RWPE2 (cell line): ENCODE results near the gene PROM2.

Experiments
- ATAC-seq: fragments of 200-7000 bp; cut with Tn5 transposase; 3 replicates; pipeline ENCODE4 v1.9.1; 2021; ENCODE audit warnings: low read depth
- DNase-seq: peaks from one replicate; pipeline ENCODE4 v3.0.0-alpha.2; 2020; ENCODE audit warnings: low spot score
- H3K27ac ChIP-seq: fragments of 450-650 bp; 2 replicates; pipeline ENCODE4 v1.5.1; 2017; ENCODE audit warnings: mild to moderate bottlenecking; ENCODE audit not compliant: poor library complexity, severe bottlenecking
- H3K27me3 ChIP-seq: fragments of 250-450 bp; sonication (Bioruptor Pico); 2 replicates; pipeline ENCODE4 v1.5.1; 2021; ENCODE audit warnings: mild to moderate bottlenecking, moderate library complexity; ENCODE audit not compliant: insufficient read depth, poor library complexity, severe bottlenecking
- H3K36me3 ChIP-seq: fragments of 250-450 bp; sonication (Bioruptor Pico); 2 replicates; pipeline ENCODE4 v1.5.1; 2020; ENCODE audit warnings: low read depth, mild to moderate bottlenecking, moderate library complexity
- H3K4me1 ChIP-seq: fragments of 250-450 bp; sonication (Bioruptor Pico); 2 replicates; pipeline ENCODE4 v1.5.1; 2021; ENCODE audit warnings: mild to moderate bottlenecking, moderate library complexity; ENCODE audit not compliant: insufficient read depth, poor library complexity, severe bottlenecking
- H3K4me3 ChIP-seq: fragments of 250-450 bp; sonication (Bioruptor Pico); 2 replicates; pipeline ENCODE4 v1.5.1; 2021; ENCODE audit warnings: mild to moderate bottlenecking, moderate library complexity; ENCODE audit not compliant: severe bottlenecking
- H3K9me3 ChIP-seq: fragments of 250-450 bp; sonication (Bioruptor Pico); 2 replicates; pipeline ENCODE4 v1.5.1; 2021; ENCODE audit warnings: mild to moderate bottlenecking, moderate library complexity; ENCODE audit not compliant: severe bottlenecking
- TF ChIP-seq, protein P1 (sequence below): fragments of 450-650 bp; IDR thresholded peaks from one replicate; pipeline ENCODE4 v1.5.1; 2017; ENCODE audit warnings: mild to moderate bottlenecking, moderate library complexity; ENCODE audit not compliant: poor library complexity, severe bottlenecking

The PROM2 gene

DNA sequence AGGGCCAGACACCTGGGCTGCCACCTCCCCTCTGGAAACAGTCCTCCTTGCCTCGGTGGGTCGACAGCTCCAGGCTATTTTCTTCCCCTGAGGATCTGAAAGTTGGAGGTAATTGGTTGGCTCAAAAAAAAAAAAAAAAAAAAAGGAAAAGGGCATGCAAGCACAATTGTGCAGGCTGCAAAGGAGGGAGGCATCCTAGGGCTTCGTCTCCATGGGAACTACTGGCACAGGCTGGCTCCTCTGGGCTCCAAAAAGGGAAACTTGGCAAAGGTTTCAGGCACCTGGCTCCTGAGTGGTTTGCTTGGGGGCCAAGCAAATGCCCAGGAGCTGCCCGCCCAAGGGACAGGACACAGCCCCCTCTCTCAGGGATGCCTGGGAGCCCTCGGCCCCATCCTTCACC is 21.8 kb downstream of the PROM2 start:
- H3K4me3 ChIP-seq: no peak overlapping the region
- no peaks in the 10 kb centered on the region for H3K36me3 ChIP-seq
- H3K4me1 ChIP-seq: peaks cover 7% of the 10 kb centered on the region
- DNase-seq (no peak), ATAC-seq (no peak)
- no peak overlapping the region for H3K27ac ChIP-seq
- H3K27me3 ChIP-seq: peaks cover 2% of the 10 kb centered on the region
- no peaks in the 10 kb centered on the region for H3K9me3 ChIP-seq
- TF ChIP-seq, protein P1, sequence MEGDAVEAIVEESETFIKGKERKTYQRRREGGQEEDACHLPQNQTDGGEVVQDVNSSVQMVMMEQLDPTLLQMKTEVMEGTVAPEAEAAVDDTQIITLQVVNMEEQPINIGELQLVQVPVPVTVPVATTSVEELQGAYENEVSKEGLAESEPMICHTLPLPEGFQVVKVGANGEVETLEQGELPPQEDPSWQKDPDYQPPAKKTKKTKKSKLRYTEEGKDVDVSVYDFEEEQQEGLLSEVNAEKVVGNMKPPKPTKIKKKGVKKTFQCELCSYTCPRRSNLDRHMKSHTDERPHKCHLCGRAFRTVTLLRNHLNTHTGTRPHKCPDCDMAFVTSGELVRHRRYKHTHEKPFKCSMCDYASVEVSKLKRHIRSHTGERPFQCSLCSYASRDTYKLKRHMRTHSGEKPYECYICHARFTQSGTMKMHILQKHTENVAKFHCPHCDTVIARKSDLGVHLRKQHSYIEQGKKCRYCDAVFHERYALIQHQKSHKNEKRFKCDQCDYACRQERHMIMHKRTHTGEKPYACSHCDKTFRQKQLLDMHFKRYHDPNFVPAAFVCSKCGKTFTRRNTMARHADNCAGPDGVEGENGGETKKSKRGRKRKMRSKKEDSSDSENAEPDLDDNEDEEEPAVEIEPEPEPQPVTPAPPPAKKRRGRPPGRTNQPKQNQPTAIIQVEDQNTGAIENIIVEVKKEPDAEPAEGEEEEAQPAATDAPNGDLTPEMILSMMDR: no peak

GRCh38 chr2:95296880-95297487 is 22.7 kb downstream of the PROM2 start, which contains the start of gene KCNIP3:
KCNIP3 (plus strand) TSS chr2:95297347; CDS start chr2:95297439, 92 bp downstream.
- peaks cover 7% of the 10 kb centered on the region for H3K4me1 ChIP-seq
- H3K9me3 ChIP-seq: no peaks in the 10 kb centered on the region
- ATAC-seq: no peak
- H3K27ac ChIP-seq: no peak within 1 kb of the TSS
- H3K36me3 ChIP-seq: no peaks in the 10 kb centered on the region
- H3K4me3 ChIP-seq: no peak within 1 kb of the TSS
- H3K27me3 ChIP-seq: peaks cover 2% of the 10 kb centered on the region
- TF ChIP-seq, protein P1: no peak
- no peak for DNase-seq

GRCh38 chr2:95297639-95298395 is 23.6 kb downstream of the PROM2 start:
- Histone ChIP-seq H3K27me3 (peaks cover 2% of the 10 kb centered on the region), H3K4me1 (peaks cover 4% of the 10 kb centered on the region), H3K27ac (no peak overlapping the region), H3K36me3 (no peaks in the 10 kb centered on the region), H3K4me3 (no peak overlapping the region), H3K9me3 (no peaks in the 10 kb centered on the region)
- DNase-seq (no peak), ATAC-seq (no peak)
- TF ChIP-seq, protein P1: no peak

DNA sequence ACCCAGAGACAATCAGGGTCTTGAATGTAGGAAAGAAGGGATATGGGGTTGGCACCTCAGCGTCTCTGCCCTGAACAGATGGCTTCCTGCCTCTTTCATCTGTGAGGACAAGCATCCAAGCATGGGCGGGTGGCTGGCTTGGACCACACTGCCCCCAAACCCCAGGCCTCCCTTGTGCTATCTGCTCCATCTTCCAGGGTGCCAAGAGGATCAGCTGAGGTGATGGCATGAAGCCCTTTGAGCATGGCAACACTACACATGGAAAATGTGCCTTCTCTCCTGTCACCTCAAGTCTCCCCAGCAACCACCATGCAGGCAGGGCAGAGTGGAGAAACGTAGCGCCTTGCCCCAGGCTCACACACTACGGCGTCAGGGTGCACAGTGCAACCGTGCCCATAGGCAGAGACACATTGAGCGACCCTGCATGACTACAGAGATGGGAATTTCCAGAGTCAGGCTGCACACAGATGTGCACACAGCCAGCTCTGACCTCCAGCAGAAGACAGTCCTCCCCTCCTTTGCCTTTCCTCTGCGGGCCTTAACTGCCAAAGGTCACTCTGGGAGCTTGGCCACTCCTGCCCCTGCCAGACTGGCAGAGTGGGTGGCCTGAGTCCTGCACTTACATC is 24.4 kb downstream of the PROM2 start:
- Histone ChIP-seq H3K36me3 (no peaks in the 10 kb centered on the region), H3K27ac (no peak overlapping the region)

More for the DNA sequence above, 24.4 kb downstream of the PROM2 start:
- DNase-seq: no peak
- Histone ChIP-seq H3K4me3 (no peak overlapping the region), H3K4me1 (no peaks in the 10 kb centered on the region), H3K27me3 (peaks cover 2% of the 10 kb centered on the region), H3K9me3 (no peaks in the 10 kb centered on the region)
- TF ChIP-seq, protein P1: no peak
- ATAC-seq: no peak
